ENCODE data around the gene SLC39A9. TPM values are rescaled to one million over a fixed set of nuclear protein-coding genes. Genes with fewer than 3 reads are reported as not detected.

SLC39A9 gene
- total and polyA plus RNA-seq, 2 donors (not counting 1 experiment from before 2014, with no cell fraction given), result 18.4 to 59.1 TPM

GRCh38 chr14:69491193-69491592 is 92.7 kb downstream of the SLC39A9 start:
- Histone ChIP-seq H3K36me3 (replicated peaks in 1 of 2; ENCODE audit: control extremely low read depth in 1 of 2, control insufficient read depth in 1 of 2, extremely low read depth in 1 of 2, insufficient read depth in 2 of 2, low read length in 1 of 2) (no peaks in the 10 kb centered on the region), H4K20me1 (ENCODE audit: control insufficient read depth, insufficient read depth, low read length, poor library complexity, severe bottlenecking) (no peaks in the 10 kb centered on the region), H3K4me3 (ENCODE audit: control extremely low read depth in 1 of 5, extremely low read depth in 1 of 5, insufficient read depth in 1 of 5, low read depth in 2 of 5, low read length in 4 of 5) (no peak overlapping the region), H3K27me3 (replicated peaks in 1 of 4; ENCODE audit: control extremely low read depth in 1 of 4, control insufficient read depth in 3 of 4, insufficient read depth in 4 of 4, low read length in 3 of 4) (peaks cover 0 to 26% (median 5%) of the 10 kb centered on the region in 4 experiments), H3K9ac (ENCODE audit: low read length) (no peak overlapping the region), H3K4me2 (replicated peaks; ENCODE audit: low read depth, low read length, poor library complexity, severe bottlenecking) (no peak overlapping the region), H2AFZ (ENCODE audit: insufficient read depth, low read depth, low read length, poor library complexity, severe bottlenecking) (no peak overlapping the region), H3K27ac (ENCODE audit: low read length in 2 of 2) (no peak overlapping the region), H3K79me2 (ENCODE audit: control insufficient read depth, insufficient read depth, low read length) (no peaks in the 10 kb centered on the region), H3K9me3 (ENCODE audit: control extremely low read depth in 1 of 3, control insufficient read depth in 2 of 3, insufficient read depth in 1 of 3, low read length in 2 of 3) (no peaks in the 10 kb centered on the region), H3K4me1 (ENCODE audit: control insufficient read depth in 2 of 2, insufficient read depth in 2 of 2, low read length in 2 of 2) (no peaks in the 10 kb centered on the region)
- ATAC-seq (ENCODE audit: low read depth) (no peak), DNase-seq (no peak)
- Mint-ChIP-seq H3K4me3 (no peak overlapping the region), H3K27ac (no peak overlapping the region), H3K4me1 (peaks cover under 1% of the 10 kb centered on the region), H3K27me3 (peaks cover 55% of the 10 kb centered on the region), H3K9me3 (ENCODE audit: insufficient read depth) (no peaks in the 10 kb centered on the region)
- WGBS (ENCODE audit: insufficient coverage), result 94% methylated on average over 2 of the region's 3 CpGs
- ChIA-PET CTCF (no interaction called here), POLR2A (no interaction called here)
- no peak for TF ChIP-seq EZH2 (IDR thresholded peaks at IDR 0.05; ENCODE audit: borderline replicate concordance, insufficient read depth, low read depth, low read length, poor library complexity, severe bottlenecking)
- TF ChIP-seq, protein P1, sequence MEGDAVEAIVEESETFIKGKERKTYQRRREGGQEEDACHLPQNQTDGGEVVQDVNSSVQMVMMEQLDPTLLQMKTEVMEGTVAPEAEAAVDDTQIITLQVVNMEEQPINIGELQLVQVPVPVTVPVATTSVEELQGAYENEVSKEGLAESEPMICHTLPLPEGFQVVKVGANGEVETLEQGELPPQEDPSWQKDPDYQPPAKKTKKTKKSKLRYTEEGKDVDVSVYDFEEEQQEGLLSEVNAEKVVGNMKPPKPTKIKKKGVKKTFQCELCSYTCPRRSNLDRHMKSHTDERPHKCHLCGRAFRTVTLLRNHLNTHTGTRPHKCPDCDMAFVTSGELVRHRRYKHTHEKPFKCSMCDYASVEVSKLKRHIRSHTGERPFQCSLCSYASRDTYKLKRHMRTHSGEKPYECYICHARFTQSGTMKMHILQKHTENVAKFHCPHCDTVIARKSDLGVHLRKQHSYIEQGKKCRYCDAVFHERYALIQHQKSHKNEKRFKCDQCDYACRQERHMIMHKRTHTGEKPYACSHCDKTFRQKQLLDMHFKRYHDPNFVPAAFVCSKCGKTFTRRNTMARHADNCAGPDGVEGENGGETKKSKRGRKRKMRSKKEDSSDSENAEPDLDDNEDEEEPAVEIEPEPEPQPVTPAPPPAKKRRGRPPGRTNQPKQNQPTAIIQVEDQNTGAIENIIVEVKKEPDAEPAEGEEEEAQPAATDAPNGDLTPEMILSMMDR (IDR thresholded peaks at IDR 0.05), result no peak
- intact Hi-C loops (cut with micrococcal nuclease), result no loop called here

DNA sequence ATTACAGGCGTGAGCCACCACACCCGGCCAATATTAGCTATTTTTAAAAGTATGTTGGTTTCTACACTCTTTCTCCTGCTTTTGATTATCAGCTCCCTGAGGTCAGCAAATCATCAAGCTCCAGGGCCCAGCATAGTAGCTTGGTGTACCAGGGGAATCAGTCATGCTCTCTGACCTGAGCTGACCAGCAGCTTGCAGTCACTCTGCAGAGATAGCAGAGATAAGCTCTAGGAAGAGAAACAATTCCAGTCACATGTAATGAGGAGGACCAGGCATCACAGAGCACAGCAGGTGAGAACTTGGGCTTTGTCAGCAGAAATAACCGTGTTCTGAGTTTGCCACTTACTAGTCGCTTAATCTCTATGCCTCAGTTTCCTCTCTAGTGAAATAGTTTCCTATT is 94.5 kb downstream of the SLC39A9 start:
- WGBS (ENCODE audit: insufficient coverage), result 83% methylated on average over 2 of the region's 4 CpGs
- Mint-ChIP-seq H3K9me3 (ENCODE audit: insufficient read depth) (no peaks in the 10 kb centered on the region), H3K27me3 (peaks cover 52% of the 10 kb centered on the region), H3K4me3 (no peak overlapping the region), H3K27ac (no peak overlapping the region), H3K4me1 (no peaks in the 10 kb centered on the region)
- H3K4me2 ChIP-seq (replicated peaks; ENCODE audit: low read depth, low read length, poor library complexity, severe bottlenecking), result no peak overlapping the region
- H3K9ac ChIP-seq (ENCODE audit: low read length), result no peak overlapping the region
- no peak for TF ChIP-seq EZH2 (IDR thresholded peaks at IDR 0.05; ENCODE audit: borderline replicate concordance, insufficient read depth, low read depth, low read length, poor library complexity, severe bottlenecking)
- TF ChIP-seq, protein P1 (IDR thresholded peaks at IDR 0.05), result no peak
- peaks cover 0 to 13% (median 0%) of the 10 kb centered on the region in 4 experiments for H3K27me3 ChIP-seq (replicated peaks in 1 of 4; ENCODE audit: control extremely low read depth in 1 of 4, control insufficient read depth in 3 of 4, insufficient read depth in 4 of 4, low read length in 3 of 4)
- H3K4me3 ChIP-seq (ENCODE audit: control extremely low read depth in 1 of 5, extremely low read depth in 1 of 5, insufficient read depth in 1 of 5, low read depth in 2 of 5, low read length in 4 of 5), result no peak overlapping the region
- H3K4me1 ChIP-seq (ENCODE audit: control insufficient read depth in 2 of 2, insufficient read depth in 2 of 2, low read length in 2 of 2), result no peaks in the 10 kb centered on the region
- ChIA-PET POLR2A (no interaction called here), CTCF (no interaction called here)
- H2AFZ ChIP-seq (ENCODE audit: insufficient read depth, low read depth, low read length, poor library complexity, severe bottlenecking), result no peak overlapping the region
- ATAC-seq (ENCODE audit: low read depth) (no peak), DNase-seq (no peak)
- H3K36me3 ChIP-seq (replicated peaks in 1 of 2; ENCODE audit: control extremely low read depth in 1 of 2, control insufficient read depth in 1 of 2, extremely low read depth in 1 of 2, insufficient read depth in 2 of 2, low read length in 1 of 2), result no peaks in the 10 kb centered on the region
- H3K27ac ChIP-seq (ENCODE audit: low read length in 2 of 2), result no peak overlapping the region
- H3K9me3 ChIP-seq (ENCODE audit: control extremely low read depth in 1 of 3, control insufficient read depth in 2 of 3, insufficient read depth in 1 of 3, low read length in 2 of 3), result no peaks in the 10 kb centered on the region
- no peaks in the 10 kb centered on the region for H4K20me1 ChIP-seq (ENCODE audit: control insufficient read depth, insufficient read depth, low read length, poor library complexity, severe bottlenecking)
- intact Hi-C loops (cut with micrococcal nuclease), result no loop called here
- H3K79me2 ChIP-seq (ENCODE audit: control insufficient read depth, insufficient read depth, low read length), result no peaks in the 10 kb centered on the region

All from B cell (primary cell).